K562 (cell line): ENCODE data around the gene AQP2. TPM values are rescaled to one million over a fixed set of nuclear protein-coding genes. Genes with fewer than 3 reads are reported as not detected.

Experiments used
- CHD2 ChIP-seq: IDR thresholded peaks from 2 replicates; pipeline ENCODE4 v1.6.1; 2011; ENCODE audit warnings: low read depth, low read length
- DNMT1 ChIP-seq: fragments of 450-650 bp; IDR thresholded peaks from 2 replicates; pipeline ENCODE4 v1.6.1; 2016; ENCODE audit warnings: antibody characterized with exemption, mild to moderate bottlenecking
- GABPA ChIP-seq: fragments of 200-800 bp; sonication (Bioruptor generic); conservative IDR thresholded peaks from 2 replicates; pipeline ENCODE4 v1.6.1; 2016; ENCODE audit warnings: low read depth, missing genetic modification characterization, missing compliant biosample characterization
- HIVEP1 ChIP-seq: fragments of 250-450 bp; sonication (Bioruptor Pico); IDR thresholded peaks from 2 replicates; pipeline ENCODE4 v1.4.0; 2020; ENCODE audit warnings: mild to moderate bottlenecking
- KAT7 ChIP-seq: sonication (generic); formaldehyde crosslinking; IDR thresholded peaks from 2 replicates; pipeline ENCODE4 v1.8.0; 2022; ENCODE audit warnings: missing genetic modification reagents, mild to moderate bottlenecking, borderline replicate concordance
- KDM5B ChIP-seq: fragments of 200-600 bp; sonication (generic); IDR thresholded peaks from 2 replicates; pipeline ENCODE4 v1.6.1; 2012; ENCODE audit warnings: low read depth, mild to moderate bottlenecking, moderate library complexity, low read length, control low read depth, inconsistent platforms; ENCODE audit not compliant: insufficient replicate concordance
- L3MBTL2 ChIP-seq: fragments of 450-650 bp; IDR thresholded peaks from 2 replicates; pipeline ENCODE4 v1.6.1; 2016; ENCODE audit warnings: mild to moderate bottlenecking, moderate library complexity
- LCOR ChIP-seq: sonication (generic); formaldehyde crosslinking; IDR thresholded peaks from 2 replicates; pipeline ENCODE4 v1.8.0; 2022; ENCODE audit warnings: mild to moderate bottlenecking, missing genetic modification reagents
- NCOR1 ChIP-seq: fragments of 450-650 bp; IDR thresholded peaks from 2 replicates; pipeline ENCODE4 v1.6.1; 2016; ENCODE audit warnings: mild to moderate bottlenecking, moderate library complexity
- NELFE ChIP-seq: IDR thresholded peaks from 2 replicates; pipeline ENCODE4 v1.6.1; 2011; ENCODE audit warnings: mild to moderate bottlenecking; ENCODE audit not compliant: insufficient read depth, insufficient read length
- POLR2H ChIP-seq: IDR thresholded peaks from 2 replicates; pipeline ENCODE4 v1.6.1; 2016; ENCODE audit warnings: missing genetic modification characterization, low read depth, mild to moderate bottlenecking, control low read depth, missing compliant biosample characterization, moderate library complexity
- PPARD ChIP-seq: fragments of 250-450 bp; sonication (Bioruptor Pico); IDR thresholded peaks from 2 replicates; pipeline ENCODE4 v1.8.0; 2022; ENCODE audit warnings: inconsistent platforms, mild to moderate bottlenecking, moderate library complexity
- SAP30 ChIP-seq: fragments of 200-600 bp; sonication (generic); IDR thresholded peaks from 2 replicates; pipeline ENCODE4 v1.6.1; 2012; ENCODE audit warnings: borderline replicate concordance, low read depth, mild to moderate bottlenecking, moderate library complexity, low read length, control low read depth, inconsistent platforms; ENCODE audit not compliant: insufficient read depth, poor library complexity, severe bottlenecking
- SOX6 ChIP-seq: fragments of 450-650 bp; IDR thresholded peaks from 2 replicates; pipeline ENCODE4 v1.6.1; 2014; ENCODE audit warnings: mild to moderate bottlenecking
- TARDBP ChIP-seq: fragments of 450-650 bp; IDR thresholded peaks from 2 replicates; pipeline ENCODE4 v1.6.1; 2016
- TEAD1 ChIP-seq, 2 experiments: fragments of 450-650 bp in 1 of 2; sonication (generic) in 1 of 2; formaldehyde crosslinking; IDR thresholded peaks; 2 replicates each; pipeline versions ENCODE4 v1.4.0 to v1.8.0; 2020 to 2022; ENCODE audit warnings: mild to moderate bottlenecking in 2 of 2, missing genetic modification reagents in 1 of 2
- ZBTB7A ChIP-seq: IDR thresholded peaks from 2 replicates; pipeline ENCODE4 v1.6.1; 2011; ENCODE audit warnings: low read depth, mild to moderate bottlenecking, low read length, moderate library complexity, borderline replicate concordance; ENCODE audit not compliant: control insufficient read depth
- ZBTB8A ChIP-seq: fragments of 450-650 bp; IDR thresholded peaks from 2 replicates; pipeline ENCODE4 v1.6.1; 2018; ENCODE audit warnings: mild to moderate bottlenecking, moderate library complexity; ENCODE audit not compliant: partially characterized antibody
- ZNF24 ChIP-seq: fragments of 450-650 bp; IDR thresholded peaks from 2 replicates; pipeline ENCODE4 v1.6.1; 2016
- ZNF507 ChIP-seq: conservative IDR thresholded peaks from 2 replicates; pipeline ENCODE4 v1.6.1; 2017; ENCODE audit warnings: missing genetic modification characterization, missing compliant biosample characterization
- ZNF785 ChIP-seq: fragments of 250-450 bp; sonication (Bioruptor Pico); IDR thresholded peaks from 2 replicates; pipeline ENCODE4 v1.4.0; 2020; ENCODE audit warnings: mild to moderate bottlenecking
- polyA plus RNA-seq, 8 experiments: library from polyadenylated mRNA; depleted of rRNA in 4 of 8; stranded (reverse) in 5 of 8; unstranded in 3 of 8; fragments of >200 nt; fragmentation: Nextera tagmentation in 2 of 8; fragmentation: Illumina TruSeq in 1 of 8; extraction: Ambion mirVana in 2 of 8; extraction: Trizol in 1 of 8; gene quantifications; 2 replicates each; pipeline versions ENCODE4 v1.2.1 to v1.2.3, GENCODE V29; 2011 to 2014; ENCODE audit warnings: inconsistent platforms in 1 of 8, missing spikeins in 1 of 8
- total RNA-seq, 7 experiments: library from RNA; depleted of rRNA in 6 of 7; stranded (reverse); fragments of >200 nt in 6 of 7; fragmentation: Illumina TruSeq in 2 of 7; extraction: Trizol in 2 of 7; gene quantifications; 2 replicates each; pipeline versions ENCODE4 v1.2.1 to v1.2.3, GENCODE V29; 2011 to 2021; ENCODE audit warnings: low replicate concordance in 1 of 7
- TF ChIP-seq, protein P1 (sequence below): fragments of 250-450 bp; sonication (Bioruptor Pico); IDR thresholded peaks from 2 replicates; pipeline ENCODE4 v1.4.0; 2020; ENCODE audit warnings: mild to moderate bottlenecking, moderate library complexity
- TF ChIP-seq, protein P2 (sequence below): sonication (generic); formaldehyde crosslinking; IDR thresholded peaks from 2 replicates; pipeline ENCODE4 v1.8.1; 2022; ENCODE audit warnings: missing genetic modification reagents
- TF ChIP-seq, protein P3 (sequence below): fragments of 250-450 bp; sonication (Bioruptor Pico); IDR thresholded peaks from 2 replicates; pipeline ENCODE4 v1.5.0; 2021; ENCODE audit warnings: mild to moderate bottlenecking, moderate library complexity

The AQP2 gene
- total and polyA plus RNA-seq, 9 of the 15 experiments (the other 6 are each of a cell fraction or from before 2014, with no cell fraction given), result not detected

DNA sequence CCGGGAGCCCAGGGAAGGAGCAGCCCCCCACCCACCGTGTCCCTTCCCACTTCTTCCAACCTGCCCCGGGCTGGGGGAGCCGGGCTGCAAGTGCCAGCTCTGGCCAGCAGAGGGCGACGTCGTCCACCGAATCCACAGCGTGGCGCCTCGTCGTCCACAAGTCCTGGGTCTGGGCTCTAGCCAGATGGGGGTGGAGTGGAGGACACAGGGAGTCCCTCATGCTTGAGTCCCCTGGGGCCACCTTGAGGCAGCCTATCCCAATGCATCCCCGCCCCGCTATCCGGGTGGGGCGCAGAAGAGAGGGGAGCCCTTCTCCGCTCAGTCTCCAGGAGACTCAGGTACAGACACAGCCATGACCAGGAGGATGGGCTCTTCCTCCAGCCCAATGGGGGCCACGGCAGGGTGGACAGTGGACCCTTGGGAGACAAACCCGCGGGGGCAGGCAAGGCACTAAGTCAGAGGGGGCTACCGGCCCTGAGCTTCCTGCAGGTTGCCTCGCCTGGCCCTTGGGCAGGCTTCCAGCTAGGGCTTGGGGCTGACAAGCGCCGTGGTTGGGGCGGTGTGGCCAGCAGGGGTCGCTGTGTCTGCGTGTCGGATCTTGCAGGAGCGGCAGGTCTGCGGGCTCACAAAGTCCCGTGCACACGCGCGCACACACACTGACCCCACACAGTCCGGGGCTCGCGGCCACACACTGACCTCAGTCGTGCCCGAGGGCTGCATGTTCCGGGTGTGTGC is 16.7 kb downstream of the AQP2 start (continued):
- TF ChIP-seq, protein P1, sequence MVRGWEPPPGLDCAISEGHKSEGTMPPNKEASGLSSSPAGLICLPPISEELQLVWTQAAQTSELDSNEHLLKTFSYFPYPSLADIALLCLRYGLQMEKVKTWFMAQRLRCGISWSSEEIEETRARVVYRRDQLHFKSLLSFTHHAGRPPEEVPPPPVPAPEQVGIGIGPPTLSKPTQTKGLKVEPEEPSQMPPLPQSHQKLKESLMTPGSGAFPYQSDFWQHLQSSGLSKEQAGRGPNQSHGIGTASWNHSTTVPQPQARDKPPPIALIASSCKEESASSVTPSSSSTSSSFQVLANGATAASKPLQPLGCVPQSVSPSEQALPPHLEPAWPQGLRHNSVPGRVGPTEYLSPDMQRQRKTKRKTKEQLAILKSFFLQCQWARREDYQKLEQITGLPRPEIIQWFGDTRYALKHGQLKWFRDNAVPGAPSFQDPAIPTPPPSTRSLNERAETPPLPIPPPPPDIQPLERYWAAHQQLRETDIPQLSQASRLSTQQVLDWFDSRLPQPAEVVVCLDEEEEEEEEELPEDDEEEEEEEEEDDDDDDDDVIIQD (CRISPR knock-in tag), result no peak
- TF ChIP-seq ZBTB7A (peak; percentile 73), L3MBTL2 (peak; percentile 67), ZNF785 (CRISPR knock-in tag) (no peak), ZNF24 (no peak), NCOR1 (no peak), CHD2 (0 out of 2 replicates have a peak, but pooled peaks have one; percentile 22), TEAD1 (CRISPR knock-in tag; IDR thresholded peaks at IDR 0.05) (peak in 1 of 2 experiments; percentile 50; a peak in 1 of 4 replicates), KAT7 (no peak), ZBTB8A (no peak), POLR2H (tag) (no peak), PPARD (CRISPR knock-in tag) (no peak), KDM5B (no peak), SAP30 (peak; percentile 38), DNMT1 (no peak), NELFE (no peak), LCOR (peak; percentile 85; the same call in 1 of the 2 replicates), ZNF507 (tag) (no peak), HIVEP1 (0 out of 2 replicates have a peak, but pooled peaks have one; percentile 47), GABPA (tag) (no peak), TARDBP (no peak), SOX6 (no peak)
- TF ChIP-seq, protein P2, sequence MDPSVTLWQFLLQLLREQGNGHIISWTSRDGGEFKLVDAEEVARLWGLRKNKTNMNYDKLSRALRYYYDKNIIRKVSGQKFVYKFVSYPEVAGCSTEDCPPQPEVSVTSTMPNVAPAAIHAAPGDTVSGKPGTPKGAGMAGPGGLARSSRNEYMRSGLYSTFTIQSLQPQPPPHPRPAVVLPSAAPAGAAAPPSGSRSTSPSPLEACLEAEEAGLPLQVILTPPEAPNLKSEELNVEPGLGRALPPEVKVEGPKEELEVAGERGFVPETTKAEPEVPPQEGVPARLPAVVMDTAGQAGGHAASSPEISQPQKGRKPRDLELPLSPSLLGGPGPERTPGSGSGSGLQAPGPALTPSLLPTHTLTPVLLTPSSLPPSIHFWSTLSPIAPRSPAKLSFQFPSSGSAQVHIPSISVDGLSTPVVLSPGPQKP, result no peak
- TF ChIP-seq, protein P3, sequence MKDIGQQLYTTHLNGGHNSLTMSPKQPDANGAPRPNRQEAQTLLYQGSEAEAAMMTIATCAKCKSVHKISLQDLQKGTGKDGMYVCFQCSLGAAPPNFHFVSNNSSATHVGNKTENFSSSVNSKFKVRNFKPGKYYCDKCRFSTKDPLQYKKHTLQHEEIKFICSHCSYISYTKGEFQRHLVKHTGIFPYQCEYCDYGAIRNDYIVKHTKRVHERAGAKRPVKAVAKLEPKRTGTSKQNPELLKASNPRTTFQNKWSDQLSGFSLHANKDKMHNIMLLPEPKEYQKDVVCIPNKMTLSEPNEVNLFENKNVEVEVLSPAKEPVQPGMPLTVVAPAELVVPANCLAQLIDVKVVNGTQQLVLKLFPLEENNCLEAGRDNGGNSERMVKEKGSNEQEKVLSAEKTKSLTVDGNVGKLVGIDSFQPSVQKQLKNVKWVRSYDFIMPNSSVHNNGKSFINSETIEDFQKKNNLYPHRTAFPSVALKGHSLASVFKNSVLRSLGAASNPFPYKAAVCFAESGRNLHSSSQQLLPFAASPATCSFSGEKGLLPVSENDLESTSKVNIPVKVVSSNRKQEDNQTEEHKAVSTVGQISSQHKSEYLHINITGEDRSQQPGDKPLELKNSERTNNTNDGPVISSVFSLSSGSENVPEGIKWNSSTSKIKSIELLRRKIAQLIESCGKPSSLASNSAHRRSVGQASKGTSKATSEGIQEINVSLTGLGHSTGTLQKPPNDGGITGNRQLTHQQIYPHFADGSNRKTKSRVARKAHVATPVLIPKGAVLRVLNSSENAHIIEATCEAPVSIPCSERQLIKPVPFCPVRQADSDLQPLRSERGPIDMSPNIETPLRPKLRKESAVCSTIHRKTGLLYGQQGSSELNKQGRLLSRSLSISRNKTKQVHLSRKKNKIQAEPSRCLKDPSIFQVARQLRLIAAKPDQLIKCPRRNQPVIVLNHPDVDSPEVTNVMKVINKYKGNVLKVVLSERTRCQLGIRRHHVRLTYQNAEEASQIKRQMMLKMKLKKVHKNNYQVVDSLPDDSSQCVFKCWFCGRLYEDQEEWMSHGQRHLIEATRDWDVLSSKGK, result no peak
